Measurements from ENCODE around the gene PRLR. TPM values are rescaled to one million over a fixed set of nuclear protein-coding genes. Genes with fewer than 3 reads are reported as not detected.

PRLR gene
- total RNA-seq, result 1 to 10 TPM in 3 of 4 donors, under 1 TPM in 1; 0.98 to 4.0 (median 1.6) TPM

GRCh38 chr5:35230038-35230611, at the start of gene PRLR:
Gene PRLR (minus strand): TSS chr5:35230487. CDS start chr5:35089620, 140,867 bp downstream.
- TF ChIP-seq CTCF (IDR thresholded peaks at IDR 0.05; ENCODE audit: low read depth), result no peak

GRCh38 chr5:35274839-35275509, 44.7 kb upstream of the PRLR start:
- TF ChIP-seq CTCF (IDR thresholded peaks at IDR 0.05; ENCODE audit: low read depth), result no peak

- TF ChIP-seq CTCF (IDR thresholded peaks at IDR 0.05; ENCODE audit: low read depth), result no peak
These were observed 38.7 kb upstream of the PRLR start for GRCh38 chr5:35269006-35269405.

GRCh38 chr5:35266276-35266675, 36.0 kb upstream of the PRLR start:
- TF ChIP-seq CTCF (IDR thresholded peaks at IDR 0.05; ENCODE audit: low read depth), result no peak

- no peak for TF ChIP-seq CTCF (IDR thresholded peaks at IDR 0.05; ENCODE audit: low read depth)
These were observed 34.2 kb upstream of the PRLR start for GRCh38 chr5:35264509-35264908.

GRCh38 chr5:35263266-35263877, 33.1 kb upstream of the PRLR start:
- no peak for TF ChIP-seq CTCF (IDR thresholded peaks at IDR 0.05; ENCODE audit: low read depth)

GRCh38 chr5:35253582-35253981, 23.3 kb upstream of the PRLR start:
- no peak for TF ChIP-seq CTCF (IDR thresholded peaks at IDR 0.05; ENCODE audit: low read depth)
